GM19438 (cell line): ENCODE data around the gene GAGE12J.
"Not testable (repeated sequence)": the region's sequence is repeated elsewhere in the genome, so short reads cannot be mapped to it uniquely, and the experiment has no call there.

Experiments used
- ATAC-seq: cut with Tn5 transposase; IDR thresholded peaks from one replicate; pipeline ENCODE4 v1.9.1; 2021; ENCODE audit warnings: low read depth; ENCODE audit not compliant: unreplicated experiment

GAGE12J gene

GRCh38 chrX:49309401-49309981 is 12.3 kb upstream of the GAGE12J start:
- no peak for ATAC-seq

DNA sequence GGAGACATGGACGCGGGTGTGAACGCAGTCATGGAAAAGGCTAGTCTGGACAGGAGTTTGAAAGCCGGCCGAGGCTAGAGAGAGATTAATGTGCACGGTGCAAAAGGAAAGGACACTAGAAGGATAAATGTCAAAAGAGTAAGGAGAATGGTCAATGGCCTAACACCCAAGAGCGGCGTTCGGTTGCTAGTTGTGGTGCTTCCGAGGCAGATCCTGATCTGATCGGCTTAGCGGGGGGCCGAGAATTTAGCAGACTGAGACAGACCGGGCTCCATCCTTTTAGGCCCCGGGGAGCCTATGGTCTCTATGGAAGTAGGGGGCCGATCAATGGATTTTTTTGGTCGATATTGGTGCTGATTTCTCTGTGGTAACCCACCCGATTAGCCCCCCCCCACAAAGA is 11.5 kb upstream of the GAGE12J start:
- no peak for ATAC-seq

GRCh38 chrX:49312176-49312575 is 9.7 kb upstream of the GAGE12J start:
- ATAC-seq: no peak

- no peak for ATAC-seq
These were observed 5.8 kb upstream of the GAGE12J start for GRCh38 chrX:49316085-49316484.

DNA sequence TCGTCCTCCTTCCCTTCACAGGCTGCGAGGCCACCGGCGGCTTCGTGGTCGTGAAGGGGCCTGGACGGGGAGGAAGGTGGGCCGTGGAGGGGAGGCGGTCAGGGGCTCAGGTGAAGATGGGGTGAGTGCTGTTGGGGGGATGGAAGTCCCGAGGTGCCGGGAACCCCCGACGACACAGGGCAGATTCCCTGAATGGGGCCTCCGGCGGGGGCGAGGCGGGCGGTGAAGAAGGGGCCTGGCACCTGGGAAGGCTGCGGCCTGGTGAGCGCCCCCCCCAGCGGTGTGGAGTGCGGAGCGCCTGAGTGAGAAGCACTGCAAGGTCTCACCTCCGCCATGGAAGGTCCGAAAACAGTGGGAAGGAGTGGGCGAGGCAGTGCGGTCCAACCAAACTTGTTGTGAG is 429 bp downstream of the GAGE12J start:
- ATAC-seq: not testable (repeated sequence)

- ATAC-seq: not testable (repeated sequence)
These were observed 1.9 kb downstream of the GAGE12J start for GRCh38 chrX:49323735-49324134.

DNA sequence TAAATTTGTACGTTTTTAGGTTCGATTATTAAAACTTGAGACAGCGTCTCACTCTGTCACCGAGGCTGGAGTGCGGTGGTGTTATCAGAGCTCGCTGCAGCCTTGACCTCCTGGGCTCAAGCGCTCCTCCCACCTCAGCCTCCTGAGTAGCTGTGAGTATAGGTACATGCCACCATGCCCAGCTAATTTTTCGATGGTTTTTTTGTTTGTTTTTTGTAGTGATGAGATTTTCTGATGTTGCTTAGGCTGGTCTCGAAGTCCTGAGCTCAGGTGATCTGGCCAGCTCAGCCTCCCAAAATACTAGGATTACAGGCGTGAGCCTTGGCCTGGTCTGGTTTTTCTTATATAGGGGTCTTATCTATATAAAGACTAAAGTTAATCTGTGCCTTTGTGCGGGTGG is 8.6 kb downstream of the GAGE12J start:
- not testable (repeated sequence) for ATAC-seq

DNA sequence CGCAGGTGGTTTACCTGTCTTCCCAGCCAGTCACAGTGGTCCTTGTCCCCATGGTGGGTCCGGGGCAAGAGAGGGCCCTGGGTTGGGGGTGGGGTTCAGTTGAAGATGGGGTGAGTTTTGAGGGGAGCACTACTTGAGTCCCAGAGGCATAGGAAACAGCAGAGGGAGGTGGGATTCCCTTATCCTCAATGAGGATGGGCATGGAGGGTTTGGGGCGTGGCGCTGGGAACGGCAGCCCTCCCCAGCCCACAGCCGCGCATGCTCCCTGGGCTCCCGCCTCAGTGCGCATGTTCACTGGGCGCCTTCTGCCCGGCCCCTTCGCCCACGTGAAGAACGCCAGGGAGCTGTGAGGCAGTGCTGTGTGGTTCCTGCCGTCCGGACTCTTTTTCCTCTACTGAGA is 9.4 kb downstream of the GAGE12J start, which contains the start of gene GAGE13:
Gene GAGE13, plus strand, starts transcription at position 301 of the 400 bp plus-strand sequence. CDS start 1,156 bp downstream, outside the sequence.
- not testable (repeated sequence) for ATAC-seq

DNA sequence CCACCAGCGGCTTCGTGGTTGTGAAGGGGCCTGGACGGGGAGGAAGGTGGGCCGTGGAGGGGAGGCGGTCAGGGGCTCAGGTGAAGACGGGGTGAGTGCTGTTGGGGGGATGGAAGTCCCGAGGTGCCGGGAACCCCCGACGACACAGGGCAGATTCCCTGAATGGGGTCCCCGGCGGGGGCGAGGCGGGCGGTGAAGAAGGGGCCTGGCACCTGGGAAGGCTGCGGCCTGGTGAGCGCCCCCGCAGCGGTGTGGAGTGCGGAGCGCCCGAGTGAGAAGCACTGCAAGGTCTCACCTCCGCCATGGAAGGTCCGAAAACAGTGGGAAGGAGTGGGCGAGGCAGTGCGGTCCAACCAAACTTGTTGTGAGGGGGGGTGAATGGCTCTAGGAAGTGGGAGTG is 10.0 kb downstream of the GAGE12J start:
- ATAC-seq: not testable (repeated sequence)

- ATAC-seq: not testable (repeated sequence)
These were observed 19.6 kb downstream of the GAGE12J start for GRCh38 chrX:49341449-49341848.

- not testable (repeated sequence) for ATAC-seq
These were observed 22.8 kb downstream of the GAGE12J start for GRCh38 chrX:49344496-49345175.

DNA sequence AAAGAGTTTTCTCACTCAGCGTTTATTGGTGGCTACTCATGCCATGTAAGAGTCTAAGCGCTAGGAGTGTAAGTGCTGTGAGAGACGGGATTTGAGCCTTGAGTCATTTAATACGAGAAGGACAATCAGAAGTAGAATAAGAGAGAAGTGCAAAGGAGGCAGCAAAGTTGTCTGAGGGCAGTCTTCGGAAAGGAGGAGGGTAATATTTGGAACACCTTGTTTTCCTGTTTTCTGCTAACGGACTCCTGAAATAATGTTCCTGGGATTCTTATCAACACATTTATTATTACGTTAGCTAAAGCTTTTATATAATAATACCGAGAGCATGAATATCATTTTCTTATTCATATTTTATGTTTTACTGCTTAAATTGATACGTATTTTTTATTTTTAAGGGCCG is 23.6 kb downstream of the GAGE12J start:
- ATAC-seq: not testable (repeated sequence)

- not testable (repeated sequence) for ATAC-seq
These were observed 24.3 kb downstream of the GAGE12J start for GRCh38 chrX:49346150-49346549.
